Fibroblast of mammary gland (primary cell): Measurements from ENCODE around the gene MROH8.

ENCODE experiments used
- DNase-seq: peaks from one replicate; pipeline ENCODE4 v3.0.0-alpha.2; 2010; ENCODE audit warnings: low read depth
- H3K4me3 ChIP-seq: 2 replicates; pipeline ENCODE4 v1.5.1; 2011; ENCODE audit warnings: low read depth, mild to moderate bottlenecking, low read length, moderate library complexity; ENCODE audit not compliant: control insufficient read depth
- TF ChIP-seq, protein P1 (sequence below): conservative IDR thresholded peaks from 2 replicates; pipeline ENCODE4 v1.5.1; 2011; ENCODE audit warnings: low read depth, low read length, inconsistent platforms; ENCODE audit not compliant: control insufficient read depth, insufficient read depth

The MROH8 gene

GRCh38 chr20:37123441-37123840, 55.9 kb downstream of the MROH8 start:
- no peak overlapping the region for H3K4me3 ChIP-seq
- TF ChIP-seq, protein P1, sequence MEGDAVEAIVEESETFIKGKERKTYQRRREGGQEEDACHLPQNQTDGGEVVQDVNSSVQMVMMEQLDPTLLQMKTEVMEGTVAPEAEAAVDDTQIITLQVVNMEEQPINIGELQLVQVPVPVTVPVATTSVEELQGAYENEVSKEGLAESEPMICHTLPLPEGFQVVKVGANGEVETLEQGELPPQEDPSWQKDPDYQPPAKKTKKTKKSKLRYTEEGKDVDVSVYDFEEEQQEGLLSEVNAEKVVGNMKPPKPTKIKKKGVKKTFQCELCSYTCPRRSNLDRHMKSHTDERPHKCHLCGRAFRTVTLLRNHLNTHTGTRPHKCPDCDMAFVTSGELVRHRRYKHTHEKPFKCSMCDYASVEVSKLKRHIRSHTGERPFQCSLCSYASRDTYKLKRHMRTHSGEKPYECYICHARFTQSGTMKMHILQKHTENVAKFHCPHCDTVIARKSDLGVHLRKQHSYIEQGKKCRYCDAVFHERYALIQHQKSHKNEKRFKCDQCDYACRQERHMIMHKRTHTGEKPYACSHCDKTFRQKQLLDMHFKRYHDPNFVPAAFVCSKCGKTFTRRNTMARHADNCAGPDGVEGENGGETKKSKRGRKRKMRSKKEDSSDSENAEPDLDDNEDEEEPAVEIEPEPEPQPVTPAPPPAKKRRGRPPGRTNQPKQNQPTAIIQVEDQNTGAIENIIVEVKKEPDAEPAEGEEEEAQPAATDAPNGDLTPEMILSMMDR = no peak
- no peak for DNase-seq

GRCh38 chr20:37120497-37120896, 58.9 kb downstream of the MROH8 start:
- DNase-seq = no peak
- no peak overlapping the region for H3K4me3 ChIP-seq
- TF ChIP-seq, protein P1 = no peak

DNA sequence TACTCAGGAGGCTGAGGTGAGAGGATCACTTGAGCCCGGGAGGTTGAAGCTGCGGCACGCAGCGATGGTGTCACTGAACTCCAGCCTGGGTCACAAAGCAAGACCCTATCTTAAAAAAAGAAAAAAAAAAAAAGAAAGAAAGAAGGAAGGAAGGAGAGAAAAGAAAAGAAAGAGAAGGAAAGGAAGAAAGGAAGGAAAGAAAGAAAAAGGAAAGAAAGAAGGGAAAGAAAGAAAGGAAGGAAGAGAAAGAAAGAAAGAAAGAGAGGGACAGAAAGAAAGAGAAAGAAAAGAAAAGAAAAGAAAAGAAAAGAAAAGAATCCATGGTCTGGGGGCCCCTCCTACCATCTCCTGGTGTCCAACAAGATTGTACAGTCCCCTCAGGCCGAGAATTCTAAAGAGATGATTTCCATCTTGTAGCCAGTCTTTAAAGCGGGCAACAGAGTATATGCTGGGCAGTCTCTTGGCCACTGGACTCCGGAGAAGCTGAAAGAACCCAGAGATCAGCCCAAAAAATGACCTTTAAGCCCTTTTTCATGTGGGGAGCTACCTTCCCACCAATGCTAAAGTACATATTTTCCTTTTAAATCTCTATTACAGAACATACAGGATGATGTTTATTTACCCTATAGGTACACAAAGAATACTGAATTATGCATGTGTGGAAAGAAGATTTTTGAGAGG, 59.9 kb downstream of the MROH8 start:
- TF ChIP-seq, protein P1 = no peak
- DNase-seq = no peak
- H3K4me3 ChIP-seq = no peak overlapping the region

DNA sequence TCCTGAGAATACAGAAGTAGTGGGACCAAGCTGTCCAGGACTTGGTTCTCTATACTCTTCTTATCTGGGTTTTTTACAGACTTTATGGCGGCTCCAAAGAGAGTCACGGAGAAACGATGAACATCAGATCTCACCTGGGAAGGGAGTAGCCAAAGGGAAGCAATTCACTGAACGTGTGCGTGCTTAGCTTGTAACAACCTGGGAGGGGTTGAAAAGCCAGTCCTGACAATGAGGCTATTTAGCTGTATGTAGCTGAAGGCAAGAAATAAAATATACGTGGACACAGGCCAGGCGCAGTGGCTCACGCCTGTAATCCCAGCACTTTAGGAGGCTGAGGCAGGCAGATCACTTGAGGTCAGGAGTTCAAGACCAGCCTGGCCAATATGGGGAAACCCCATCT, 65.3 kb downstream of the MROH8 start:
- H3K4me3 ChIP-seq = no peak overlapping the region
- DNase-seq = no peak
- TF ChIP-seq, protein P1 = no peak

GRCh38 chr20:37111926-37112455, 67.4 kb downstream of the MROH8 start:
- TF ChIP-seq, protein P1 = no peak
- no peak overlapping the region for H3K4me3 ChIP-seq
- no peak for DNase-seq

DNA sequence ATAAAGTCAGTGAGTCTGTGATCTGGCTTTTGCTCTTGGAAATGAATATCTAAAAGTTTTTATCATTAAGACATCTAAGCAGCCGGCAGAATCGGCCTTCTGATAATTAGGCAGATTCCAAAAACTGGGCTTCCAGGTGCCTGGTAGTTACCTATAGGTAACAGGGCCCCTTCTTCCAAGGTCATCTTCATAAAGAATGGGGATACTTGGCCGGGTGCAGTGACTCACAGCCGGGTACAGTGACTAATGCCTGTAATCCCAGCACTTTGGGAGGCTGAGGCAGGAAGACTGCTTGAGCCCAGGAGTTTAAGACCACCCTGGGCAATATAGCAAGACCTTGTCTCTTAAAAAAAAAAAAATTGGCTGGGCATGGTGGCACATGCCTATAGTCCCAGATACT, 70.7 kb downstream of the MROH8 start:
- no peak for DNase-seq
- no peak overlapping the region for H3K4me3 ChIP-seq
- TF ChIP-seq, protein P1 = no peak
